Heart left ventricle (tissue), 16 donors: ENCODE data around the gene ZMYM2. TPM values are rescaled to one million over a fixed set of nuclear protein-coding genes. Genes with fewer than 3 reads are reported as not detected.

Experiments
- ATAC-seq, 4 donors: fragments of 200-7000 bp; cut with Tn5 transposase; one replicate each; pipeline ENCODE4 v1.9.1; 2020 to 2022; ENCODE audit warnings: moderate library complexity in 4 of 4, mild to moderate bottlenecking in 3 of 4, moderate number of reproducible peaks in 1 of 4
- DNase-seq, 5 donors: peaks; one replicate each; pipeline ENCODE4 v3.0.0-alpha.2; 2020
- H3K27ac ChIP-seq, 12 donors: fragments of 200-600 bp; sonication (generic) in 4 of 12; one replicate each; pipeline versions ENCODE4 v1.5.0 to v1.8.0; 2016 to 2022; ENCODE audit warnings: mild to moderate bottlenecking in 2 of 12
- H3K27me3 ChIP-seq, 9 donors: fragments of 200-600 bp; sonication (generic) in 2 of 9; one replicate each; pipeline versions ENCODE4 v1.5.1 to v1.8.0; 2016 to 2022; ENCODE audit warnings: mild to moderate bottlenecking in 3 of 9
- H3K36me3 ChIP-seq, 9 donors: fragments of 200-600 bp; sonication (generic) in 2 of 9; one replicate each; pipeline versions ENCODE4 v1.5.0 to v1.8.0; 2018 to 2022; ENCODE audit warnings: mild to moderate bottlenecking in 2 of 9
- H3K4me1 ChIP-seq, 12 donors: fragments of 200-600 bp; sonication (generic) in 4 of 12; one replicate each; pipeline versions ENCODE4 v1.5.0 to v1.8.0; 2016 to 2022; ENCODE audit warnings: mild to moderate bottlenecking in 3 of 12
- H3K4me3 ChIP-seq, 12 donors: fragments of 200-600 bp; sonication (generic) in 4 of 12; one replicate each; pipeline versions ENCODE4 v1.5.0 to v1.8.0; 2017 to 2022; ENCODE audit warnings: mild to moderate bottlenecking in 9 of 12, moderate library complexity in 4 of 12
- H3K9me3 ChIP-seq, 12 donors: fragments of 200-600 bp; sonication (generic) in 4 of 12; one replicate each; pipeline versions ENCODE4 v1.5.0 to v1.8.0; 2016 to 2022; ENCODE audit warnings: mild to moderate bottlenecking in 1 of 12
- POLR2A ChIP-seq, 2 donors: fragments of 450-650 bp; IDR thresholded peaks; one replicate each; pipeline ENCODE4 v1.6.1; 2017; ENCODE audit warnings: antibody characterized with exemption in 2 of 2, mild to moderate bottlenecking in 2 of 2, moderate library complexity in 2 of 2
- WGBS, 4 donors: extraction: QIAGEN DNeasy Blood & Tissue Kit in 2 of 4; methylation state at CpG; one replicate each; pipeline versions ENCODE4 v1.1.5 to v1.1.7; 2013 to 2018; 5-methylcytosine and 5-hydroxymethylcytosine counted together
- intact Hi-C, 10 donors: fragments of 100-400 bp; cut with DNase I; formaldehyde crosslinking; loops; one replicate each; pipeline versions ENCODE4 v1.11.1 to v1.14.2; 2022
- polyA plus RNA-seq, 2 donors: library from polyadenylated mRNA; stranded (reverse); fragments of 200-250 nt; gene quantifications; one replicate each; pipeline ENCODE4 v1.2.3, GENCODE V29; 2013
- total RNA-seq, 9 donors: library from RNA; depleted of rRNA in 2 of 9; stranded (reverse); fragments of >200 nt in 2 of 9; fragmentation: NEBNext Ultra II Directional in 3 of 9; extraction: Animal tissue kit (Norgen Biotek cat#: 25700) in 3 of 9; gene quantifications; one replicate each; pipeline versions ENCODE4 v1.1.0 to v1.2.4, GENCODE V29; 2016 to 2023
- TF ChIP-seq, protein P1 (sequence below), 12 donors: fragments of 200-600 bp; sonication (generic) in 4 of 12; IDR thresholded peaks; one replicate each; pipeline versions ENCODE4 v1.5.0 to v1.8.0; 2018 to 2022; ENCODE audit warnings: antibody characterized with exemption in 12 of 12, mild to moderate bottlenecking in 5 of 12
- donor health status: ischemic (EF 13 %, LVEDD 7.1; RV severe dilation, severe dysfunction).
- donor health status: healthy with polysubstance abuse.
- donor health status: DM: no; HTN: yes; CAD: no.
- donor health status: DM: no; HTN: no; CAD: no.
- donor health status: ischemic (EF 25% LVEDD 6.9; RV normal size, moderate dysfunction).
- donor health status: ischemic (EF 25% LVEDD 5.7; RV mildly dilated, moderate dysfunction).
- donor health status: healthy.
- donor health status: DM: yes; HTN: yes; CAD: no.
- donor health status: ischemic (EF 35%, LVEDD 5.7; RV mildly dilated, moderate dysfunction).
- donor health status: nonischemic (EF 11% LVEDD 7.7; RV severe dilation, severe dysfunction).
- donor health status: DM: yes; HTN: yes; CAD: no.
- donor health status: PGD.
- donor health status: ischemic (EF 29% LVEDD 5.4; RV normal size, mild dysfunction).
- donor health status: nonischemic (EF 23%, LVEDD 6.1; RV moderate dilation, normal function).

ZMYM2 gene
- total and polyA plus RNA-seq, 11 donors = 11.2 to 69.3 (median 51.9) TPM

DNA sequence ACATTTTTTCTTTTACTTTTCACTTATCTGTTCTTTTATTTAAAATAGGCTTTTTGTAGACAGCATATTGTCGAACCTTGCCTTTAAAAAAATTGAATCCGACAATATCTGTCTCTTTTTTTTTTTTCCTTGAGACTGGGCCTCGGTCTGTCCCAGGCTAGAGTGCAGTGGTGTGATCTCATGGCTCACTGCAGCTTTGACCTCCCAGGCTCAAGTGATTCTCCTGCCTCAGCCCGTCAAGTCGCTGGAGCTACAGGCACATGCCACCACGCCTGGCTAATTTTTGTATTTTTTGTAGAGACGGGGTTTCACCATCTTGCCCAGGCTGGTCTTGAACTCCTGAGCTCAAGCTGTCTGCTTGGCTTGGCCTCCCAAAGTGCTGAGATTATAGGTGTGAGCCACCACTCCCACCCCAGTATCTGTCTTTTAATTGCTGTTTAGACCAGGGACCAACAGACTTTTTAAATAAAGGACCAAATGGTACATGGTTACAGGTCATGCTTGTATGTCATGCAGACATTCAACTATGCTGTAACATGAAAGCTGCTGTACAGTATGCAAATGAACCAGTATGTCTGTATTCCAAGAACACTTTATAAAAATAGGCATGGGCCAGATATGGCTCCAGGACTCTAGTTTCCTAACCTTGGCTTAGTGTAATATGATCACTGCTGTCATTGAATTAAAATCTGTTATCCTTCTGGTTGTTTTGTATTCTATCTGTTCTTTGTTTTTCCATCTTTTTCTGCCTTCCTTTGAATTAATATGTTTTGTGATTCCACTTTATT lies 122.0 kb downstream of the ZMYM2 start:
- ATAC-seq = peak; percentile 92 to 96 (median 96)
- intact Hi-C loops = no loop called here
- WGBS, 4 donors = 69 to 85% (median 76%) methylated on average over 7 of the region's 7 CpGs
- peaks cover 0 to 77% (median 48%) of the 10 kb centered on the region in 9 donors for H3K36me3 ChIP-seq
- peak overlapping the region in 10 of 12 donors; percentile 4 to 79 (median 51) for H3K27ac ChIP-seq
- H3K4me3 ChIP-seq = no peak overlapping the region
- TF ChIP-seq, protein P1, sequence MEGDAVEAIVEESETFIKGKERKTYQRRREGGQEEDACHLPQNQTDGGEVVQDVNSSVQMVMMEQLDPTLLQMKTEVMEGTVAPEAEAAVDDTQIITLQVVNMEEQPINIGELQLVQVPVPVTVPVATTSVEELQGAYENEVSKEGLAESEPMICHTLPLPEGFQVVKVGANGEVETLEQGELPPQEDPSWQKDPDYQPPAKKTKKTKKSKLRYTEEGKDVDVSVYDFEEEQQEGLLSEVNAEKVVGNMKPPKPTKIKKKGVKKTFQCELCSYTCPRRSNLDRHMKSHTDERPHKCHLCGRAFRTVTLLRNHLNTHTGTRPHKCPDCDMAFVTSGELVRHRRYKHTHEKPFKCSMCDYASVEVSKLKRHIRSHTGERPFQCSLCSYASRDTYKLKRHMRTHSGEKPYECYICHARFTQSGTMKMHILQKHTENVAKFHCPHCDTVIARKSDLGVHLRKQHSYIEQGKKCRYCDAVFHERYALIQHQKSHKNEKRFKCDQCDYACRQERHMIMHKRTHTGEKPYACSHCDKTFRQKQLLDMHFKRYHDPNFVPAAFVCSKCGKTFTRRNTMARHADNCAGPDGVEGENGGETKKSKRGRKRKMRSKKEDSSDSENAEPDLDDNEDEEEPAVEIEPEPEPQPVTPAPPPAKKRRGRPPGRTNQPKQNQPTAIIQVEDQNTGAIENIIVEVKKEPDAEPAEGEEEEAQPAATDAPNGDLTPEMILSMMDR (IDR thresholded peaks at IDR 0.05) = no peak
- TF ChIP-seq POLR2A (IDR thresholded peaks at IDR 0.05) = no peak
- no peaks in the 10 kb centered on the region for H3K27me3 ChIP-seq
- no peaks in the 10 kb centered on the region for H3K9me3 ChIP-seq
- DNase-seq = no peak
- peaks cover 0 to 19% (median 6%) of the 10 kb centered on the region in 12 donors for H3K4me1 ChIP-seq

GRCh38 chr13:20090349-20090748 lies 131.8 kb downstream of the ZMYM2 start:
- H3K27ac ChIP-seq = no peak overlapping the region
- no peak for DNase-seq
- peaks cover 0 to 6% (median 0%) of the 10 kb centered on the region in 12 donors for H3K4me1 ChIP-seq
- TF ChIP-seq POLR2A (IDR thresholded peaks at IDR 0.05) = no peak
- TF ChIP-seq, protein P1 (IDR thresholded peaks at IDR 0.05) = peak in 6 of 12 donors; percentile 10 to 36 (median 22)
- H3K9me3 ChIP-seq = no peaks in the 10 kb centered on the region
- ATAC-seq = peak in 1 of 4 donors; percentile 28
- H3K4me3 ChIP-seq = no peak overlapping the region
- 52 to 61% (median 56%) methylated on average over 1 of the region's 1 CpG for WGBS, 4 donors
- H3K27me3 ChIP-seq = no peaks in the 10 kb centered on the region
- intact Hi-C loops = loop anchor here in 8 of 10 donors (2.0 to 10.0 kb wide), 3 partner anchors 72 to 74 kb away; partner anchors contain the start of gene GJA3 (in 7 of the 8)
- peaks cover 0 to 31% (median 11%) of the 10 kb centered on the region in 9 donors for H3K36me3 ChIP-seq

- Histone ChIP-seq H3K4me3 (no peak overlapping the region), H3K4me1 (peaks cover 0 to 6% (median 0%) of the 10 kb centered on the region in 12 donors), H3K27ac (no peak overlapping the region), H3K9me3 (no peaks in the 10 kb centered on the region), H3K27me3 (no peaks in the 10 kb centered on the region), H3K36me3 (peaks cover 0 to under 1% (median 0%) of the 10 kb centered on the region in 9 donors)
- 79 to 86% (median 83%) methylated on average over 6 of the region's 6 CpGs for WGBS, 4 donors
- no peak for ATAC-seq
- intact Hi-C loops = loop anchor here in 7 of 10 donors (5.0 to 10.0 kb wide), 2 partner anchors 68 to 71 kb away; partner anchors contain the start of gene GJA3 (in 7 of the 7)
- TF ChIP-seq POLR2A (IDR thresholded peaks at IDR 0.05) = no peak
- TF ChIP-seq, protein P1 (IDR thresholded peaks at IDR 0.05) = no peak
- no peak for DNase-seq
Measured at GRCh38 chr13:20093951-20094350, 135.4 kb downstream of the ZMYM2 start.

DNA sequence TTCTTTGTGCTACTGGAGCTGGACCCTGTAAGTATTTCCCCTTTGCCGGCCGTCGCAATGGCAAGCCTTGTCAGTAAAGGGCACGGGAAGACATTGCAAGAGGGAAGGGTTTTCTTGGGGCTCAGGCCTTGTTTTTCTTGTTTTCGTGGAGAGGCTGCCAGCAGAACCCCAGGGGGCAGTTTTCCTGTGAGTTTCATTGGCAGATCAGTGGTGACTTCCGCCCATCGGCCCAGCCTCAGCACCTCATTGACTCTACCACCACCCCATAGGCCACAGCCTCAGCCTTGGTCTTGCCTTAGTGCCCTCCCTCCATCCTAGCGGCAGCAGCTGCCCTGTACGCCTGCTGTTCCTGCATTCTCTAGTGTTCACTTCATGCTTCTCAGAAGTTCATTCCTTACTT lies 140.8 kb downstream of the ZMYM2 start:
- 58 to 70% (median 59%) methylated on average over 9 of the region's 9 CpGs for whole genome bisulfite sequencing, 4 donors
- TF ChIP-seq, protein P1 (IDR thresholded peaks at IDR 0.05) = no peak
- no peak for TF ChIP-seq POLR2A (IDR thresholded peaks at IDR 0.05)

More for the DNA sequence above, 140.8 kb downstream of the ZMYM2 start:
- Histone ChIP-seq H3K27ac (no peak overlapping the region), H3K9me3 (no peaks in the 10 kb centered on the region), H3K27me3 (peaks cover 0 to 20% (median 0%) of the 10 kb centered on the region in 9 donors), H3K4me1 (peaks cover 0 to 9% (median 0%) of the 10 kb centered on the region in 12 donors), H3K4me3 (no peak overlapping the region), H3K36me3 (no peaks in the 10 kb centered on the region)
- no peak for ATAC-seq
- intact Hi-C loops = loop anchor here in 2 of 10 donors (10.0 kb wide), 1 partner anchor 65 kb away; the partner anchor contains the start of gene GJA3 (in 2 of the 2)
- DNase-seq = no peak
